HG02884 (cell line): ENCODE measurements around the gene SYNGR2.

Source experiments
- ATAC-seq: cut with Tn5 transposase; IDR thresholded peaks from one replicate; pipeline ENCODE4 v1.9.1; 2021; ENCODE audit warnings: mild to moderate bottlenecking, moderate library complexity; ENCODE audit not compliant: unreplicated experiment

Gene SYNGR2

DNA sequence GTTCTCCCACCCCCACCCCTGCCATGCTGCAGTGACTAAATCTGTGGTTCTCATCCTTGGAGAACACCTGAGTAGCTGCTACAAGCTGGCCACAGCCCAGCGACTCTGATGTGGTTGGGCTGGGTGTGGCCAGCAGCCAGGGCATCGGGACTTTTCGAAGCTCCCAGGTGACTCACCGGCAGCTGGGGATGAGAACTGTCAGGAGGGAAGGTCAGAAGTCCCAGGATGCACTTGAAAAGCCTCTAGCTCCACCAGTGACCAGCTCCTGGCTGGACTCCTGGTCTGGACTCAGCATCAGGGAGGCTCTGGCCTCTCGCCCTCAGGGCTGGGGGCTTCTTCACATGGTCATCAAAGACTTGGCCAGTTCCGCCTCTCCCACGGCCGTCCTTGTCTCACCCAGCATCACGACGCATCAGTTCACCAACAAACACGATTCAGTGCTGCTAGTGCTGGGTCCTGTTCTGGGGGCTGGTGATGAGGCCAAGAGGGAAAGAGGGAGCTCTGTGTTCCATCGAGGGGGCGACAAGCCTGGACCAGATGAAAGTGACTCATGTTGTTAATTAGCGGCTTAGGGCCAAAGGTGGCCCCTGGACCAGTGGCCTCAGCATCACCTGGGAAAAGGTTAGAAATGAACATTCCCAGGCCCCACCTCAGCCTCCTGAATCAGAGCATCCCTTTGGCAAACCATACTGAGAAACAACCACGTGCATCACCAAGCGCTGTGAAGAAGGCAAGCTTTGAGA lies 26.1 kb upstream of the SYNGR2 start:
- ATAC-seq: no peak

DNA sequence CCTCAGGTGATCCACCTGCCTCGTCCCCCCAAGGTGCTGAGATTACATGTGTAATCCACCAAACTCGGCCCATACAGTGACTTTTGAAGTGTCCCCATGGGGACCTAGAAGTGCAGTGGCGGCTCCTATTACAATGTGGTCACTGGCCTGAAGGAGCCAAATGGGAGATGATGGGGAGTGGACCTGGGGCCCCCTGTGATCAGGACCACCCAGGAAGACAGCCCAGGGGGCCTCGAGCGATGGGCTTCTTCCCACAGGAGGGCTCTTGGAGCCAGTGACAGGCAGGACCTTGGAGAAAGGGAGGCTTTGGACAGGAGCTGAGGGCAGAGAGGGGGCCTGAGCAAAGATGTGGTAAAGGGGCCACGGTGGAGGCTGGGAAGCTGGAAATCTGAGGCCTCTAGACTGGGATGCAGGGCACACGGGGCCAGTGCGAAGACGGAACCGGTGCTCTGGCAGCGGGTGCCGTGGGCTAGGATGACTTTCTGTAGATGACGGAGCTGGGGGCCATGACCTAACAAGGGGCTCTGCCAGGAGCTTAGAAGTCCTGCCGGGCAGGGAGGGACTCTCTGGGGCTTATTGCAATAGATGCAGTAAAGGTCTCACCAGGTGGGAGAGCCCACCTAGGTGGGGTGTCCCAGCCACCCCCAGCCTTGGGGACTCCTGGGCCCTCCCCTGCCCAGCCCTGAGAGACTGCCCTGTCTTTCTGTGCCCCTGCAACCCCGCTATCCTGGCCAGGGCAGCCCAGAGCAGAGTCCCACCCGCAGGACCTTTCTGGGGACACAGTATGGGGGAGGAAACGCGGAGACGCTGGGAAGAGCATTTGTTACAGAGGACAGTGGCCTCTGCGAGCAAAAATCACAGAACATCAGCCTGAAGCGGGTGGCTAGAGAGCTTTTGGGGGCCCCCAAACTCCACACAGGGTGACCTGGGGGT lies 24.9 kb upstream of the SYNGR2 start:
- ATAC-seq: no peak

DNA sequence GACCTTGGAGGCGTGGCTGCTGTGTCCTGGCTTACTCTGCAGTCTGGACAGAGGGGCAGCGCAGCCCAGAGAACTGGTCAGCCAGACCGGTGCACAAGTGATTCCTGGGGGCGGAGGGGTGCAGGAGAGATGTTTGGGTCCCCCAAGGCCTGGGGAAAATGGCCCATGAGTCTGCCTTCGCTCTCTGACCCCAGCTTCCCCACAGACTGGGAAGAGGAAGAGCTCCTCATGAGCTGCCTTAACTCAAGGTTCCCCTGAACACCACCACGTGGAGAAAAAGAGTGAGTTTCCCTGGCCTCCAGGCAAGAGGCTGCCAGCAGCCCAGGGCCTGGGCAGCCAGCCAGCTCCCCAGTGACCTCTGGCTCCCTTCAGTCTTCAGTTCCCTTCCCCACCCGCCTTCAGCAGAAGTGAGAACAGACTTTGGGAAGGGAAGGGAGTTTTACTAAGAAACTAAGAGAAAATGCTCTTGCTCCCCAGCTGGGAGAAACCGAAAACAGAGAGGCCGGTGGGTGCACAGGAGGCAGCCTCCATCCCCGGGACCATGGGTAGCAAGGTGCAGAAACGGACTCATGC lies 24.1 kb upstream of the SYNGR2 start:
- ATAC-seq: no peak

DNA sequence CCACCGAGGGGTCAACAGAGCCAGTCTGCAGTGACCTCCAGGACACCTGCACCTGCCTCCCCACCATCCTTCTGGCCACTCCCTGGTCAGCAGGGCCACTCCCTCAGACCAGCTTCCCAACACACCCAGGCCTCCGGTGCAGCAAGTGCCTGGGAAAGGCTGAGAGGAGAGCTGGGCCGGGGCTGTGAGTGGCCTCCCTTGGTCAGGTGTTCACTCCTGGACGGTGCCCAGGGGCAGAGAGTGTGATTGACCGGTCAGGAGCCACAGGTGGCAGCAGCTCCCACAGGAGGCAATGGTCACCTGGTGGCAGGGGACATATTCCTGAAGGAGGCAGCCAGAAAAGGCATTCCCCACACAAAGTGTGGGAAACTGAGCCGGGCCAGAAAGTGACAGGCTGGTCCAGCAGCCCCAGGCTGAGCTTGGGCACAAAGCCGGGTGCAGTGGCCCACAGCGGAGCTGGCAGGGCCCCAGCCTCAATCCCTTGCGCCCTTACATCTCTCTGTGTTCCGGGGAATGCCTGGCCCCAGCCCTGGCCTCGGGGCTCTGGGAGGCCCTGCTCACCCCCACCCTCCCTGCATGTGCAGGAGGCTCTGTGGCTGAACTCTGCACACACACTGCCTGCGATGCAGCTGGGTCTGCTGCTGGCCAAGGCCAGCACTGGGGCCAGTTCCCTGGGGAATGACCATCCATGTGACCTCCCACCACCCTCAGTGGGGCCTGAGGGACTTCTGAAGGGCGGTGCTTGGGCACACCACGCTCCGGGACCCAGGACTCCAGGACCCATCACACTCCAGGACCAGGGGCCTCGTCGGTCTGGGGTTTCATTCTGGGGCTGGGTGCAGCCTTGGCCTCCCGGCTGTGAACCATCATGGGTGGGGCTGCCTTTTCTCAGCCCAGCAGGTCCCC lies 23.4 kb upstream of the SYNGR2 start:
- no peak for ATAC-seq

DNA sequence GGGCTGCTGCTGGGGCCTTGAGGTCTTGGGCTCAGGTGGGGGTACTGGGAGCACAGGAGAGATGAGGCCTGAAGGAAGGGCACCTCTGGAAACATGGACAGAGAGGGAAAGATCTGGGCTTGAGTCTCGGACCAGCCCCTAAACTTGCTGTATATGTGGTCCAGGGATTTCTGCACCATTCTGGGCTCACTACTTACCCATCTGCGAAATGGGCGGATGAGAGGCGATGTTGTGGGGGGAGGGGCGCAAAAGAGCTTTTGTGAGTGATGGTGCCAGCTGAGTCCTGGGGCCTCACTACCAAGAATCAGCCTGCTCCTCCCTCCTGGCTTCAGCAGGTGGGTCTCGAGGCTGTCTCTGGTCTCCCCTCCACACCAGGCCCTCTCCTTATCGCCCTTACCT lies 21.9 kb upstream of the SYNGR2 start:
- no peak for ATAC-seq

DNA sequence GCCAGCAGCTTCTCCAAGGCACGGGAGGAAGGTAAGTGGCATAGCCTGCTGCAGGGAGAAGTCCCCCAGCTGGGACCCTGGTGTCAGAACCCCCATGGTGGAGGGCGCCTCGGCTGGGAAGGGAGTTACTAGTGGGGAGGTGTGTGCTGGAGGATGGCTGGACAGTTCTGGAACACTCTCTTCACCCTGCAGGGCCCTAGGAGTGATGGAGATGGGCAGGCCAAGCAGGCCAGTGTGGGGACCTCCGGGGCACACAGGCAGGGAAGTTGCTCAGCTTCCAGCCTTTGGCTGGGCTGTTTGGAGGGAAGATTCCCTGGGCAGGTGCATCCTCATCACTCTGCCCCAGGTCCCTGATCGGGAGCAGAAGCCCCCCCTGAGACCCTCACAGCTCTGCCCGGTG lies 21.5 kb upstream of the SYNGR2 start:
- no peak for ATAC-seq

DNA sequence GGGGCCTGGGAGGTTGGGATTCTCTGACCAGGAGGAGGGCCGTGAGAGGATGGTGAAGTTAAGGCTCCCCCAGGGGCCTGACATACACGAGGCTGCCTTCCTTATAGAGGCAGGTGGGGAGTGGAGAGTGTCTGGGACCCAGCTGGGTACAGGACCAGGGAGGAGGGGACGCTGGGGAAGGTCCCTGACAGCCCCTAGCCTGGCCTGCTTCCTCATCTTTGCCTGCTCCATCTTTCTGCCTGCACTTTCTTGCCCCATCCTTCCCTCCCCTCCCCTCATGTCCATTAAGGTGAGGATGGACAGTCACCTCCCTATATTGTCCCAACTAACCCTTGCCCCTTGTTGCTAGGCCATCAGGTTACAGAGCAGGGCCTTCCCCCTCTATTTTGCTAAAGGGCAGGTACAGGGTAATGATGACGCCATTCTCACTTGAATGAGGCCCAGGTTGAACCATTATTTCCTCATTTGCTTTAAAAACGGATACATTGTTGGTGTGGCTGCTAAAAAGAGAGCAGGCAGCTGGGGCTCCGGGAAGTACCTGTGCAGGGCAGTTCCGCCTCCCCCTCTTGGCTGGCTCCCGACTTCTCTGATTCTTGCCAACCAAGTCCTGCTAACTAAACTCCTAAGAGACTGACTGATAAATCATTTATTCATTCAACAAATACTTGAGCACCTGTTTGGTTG lies 20.9 kb upstream of the SYNGR2 start:
- ATAC-seq: no peak

DNA sequence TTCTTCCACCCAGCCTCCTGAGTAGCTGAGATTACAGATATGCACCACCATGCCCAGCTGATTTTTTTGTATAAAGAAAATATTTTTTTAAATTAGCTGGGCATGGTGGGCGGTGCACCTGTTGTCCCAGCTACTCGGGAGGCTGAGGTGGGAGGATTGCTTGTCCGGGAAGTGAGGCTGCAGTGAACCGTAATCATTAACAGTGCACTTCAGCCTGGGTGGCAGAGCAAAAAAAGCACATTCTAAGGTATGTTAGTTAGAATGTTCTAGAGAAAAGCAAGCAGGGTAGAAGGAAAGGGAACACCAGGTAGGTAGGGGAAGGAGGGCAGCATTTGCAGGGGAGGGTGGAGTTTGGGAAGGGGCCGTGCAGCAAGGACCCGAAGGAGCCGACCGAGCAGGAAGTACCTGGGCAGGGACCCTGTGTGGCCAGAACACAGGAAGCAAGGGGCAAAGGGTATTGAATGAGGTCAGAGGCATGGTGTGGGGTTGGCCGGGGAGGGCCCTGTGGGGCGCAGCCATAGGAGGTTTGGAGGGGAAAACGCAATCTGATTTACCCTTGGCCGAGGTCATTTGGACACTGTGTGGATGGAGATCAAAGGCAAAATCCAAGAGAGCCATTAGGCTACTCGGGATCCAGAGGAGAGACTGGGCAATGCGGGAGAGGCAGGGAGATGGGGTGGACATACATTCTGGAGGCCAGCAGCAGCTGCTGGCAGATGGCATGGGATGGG lies 19.9 kb upstream of the SYNGR2 start:
- ATAC-seq: no peak

DNA sequence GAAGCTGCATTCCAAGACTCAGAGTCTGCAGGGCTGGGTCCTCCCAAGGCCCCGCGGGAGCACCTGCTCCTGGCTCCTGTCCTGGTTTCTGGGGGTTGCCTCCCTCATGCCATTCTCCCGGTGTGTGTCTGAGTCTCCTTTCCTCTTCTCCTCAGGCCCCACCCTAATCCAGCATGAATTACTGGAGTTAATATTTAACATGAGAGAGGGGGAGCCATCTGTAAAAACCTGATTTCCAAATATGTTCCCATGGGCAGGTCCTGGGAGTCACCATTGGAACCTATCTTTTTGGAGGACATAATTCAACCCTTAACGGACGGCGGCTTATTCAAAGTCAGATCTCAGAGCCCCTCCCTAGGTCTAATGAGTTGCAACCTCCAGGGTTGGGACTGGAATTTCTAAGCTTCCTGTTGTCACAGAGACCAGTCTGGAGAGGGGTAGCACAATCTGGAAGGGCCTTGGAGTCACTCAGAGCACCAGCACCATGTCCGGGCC lies 16.8 kb upstream of the SYNGR2 start:
- no peak for ATAC-seq

DNA sequence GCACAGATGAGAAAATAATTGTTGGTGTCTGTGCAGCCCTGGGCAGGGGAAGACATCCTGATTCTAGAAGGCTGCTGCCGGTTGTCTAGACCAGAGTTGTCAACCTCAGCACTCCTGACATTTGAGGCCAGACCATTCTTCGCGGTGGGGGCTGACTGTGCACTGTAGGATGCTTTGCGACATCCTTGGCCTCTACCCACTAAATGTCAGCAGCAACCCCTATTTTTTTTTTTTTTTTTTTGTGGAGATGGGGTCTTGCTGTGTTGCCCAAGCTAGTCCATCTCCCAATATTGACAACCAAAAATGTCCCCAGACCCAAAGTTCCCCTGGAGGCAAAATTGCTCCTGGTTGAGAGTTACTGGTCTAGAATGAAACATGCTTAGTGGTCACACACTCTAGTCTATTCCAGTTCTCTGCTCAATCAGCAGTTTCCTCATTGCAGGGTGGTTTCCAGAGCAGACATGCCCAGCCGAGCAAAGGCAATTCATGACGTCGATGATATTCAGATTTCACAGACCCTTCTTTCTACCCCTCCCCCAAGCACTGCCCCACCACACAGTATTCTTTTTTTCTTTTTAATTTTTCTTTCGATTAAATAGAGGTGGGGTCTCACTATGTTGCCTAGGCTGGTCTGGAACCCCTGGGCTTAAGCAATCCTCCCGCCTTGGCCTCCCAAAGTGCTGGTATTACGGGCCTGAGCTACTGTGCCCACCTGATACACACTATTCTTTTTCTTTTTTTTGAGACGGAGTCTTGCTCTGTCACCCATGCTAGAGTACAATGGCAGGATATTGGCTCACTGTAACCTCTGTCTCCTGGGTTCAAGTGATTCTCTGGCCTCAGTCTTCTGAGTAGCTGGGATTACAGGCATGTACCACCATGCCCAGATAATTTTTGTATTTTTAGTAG lies 13.2 kb upstream of the SYNGR2 start:
- ATAC-seq: peak; percentile 40

DNA sequence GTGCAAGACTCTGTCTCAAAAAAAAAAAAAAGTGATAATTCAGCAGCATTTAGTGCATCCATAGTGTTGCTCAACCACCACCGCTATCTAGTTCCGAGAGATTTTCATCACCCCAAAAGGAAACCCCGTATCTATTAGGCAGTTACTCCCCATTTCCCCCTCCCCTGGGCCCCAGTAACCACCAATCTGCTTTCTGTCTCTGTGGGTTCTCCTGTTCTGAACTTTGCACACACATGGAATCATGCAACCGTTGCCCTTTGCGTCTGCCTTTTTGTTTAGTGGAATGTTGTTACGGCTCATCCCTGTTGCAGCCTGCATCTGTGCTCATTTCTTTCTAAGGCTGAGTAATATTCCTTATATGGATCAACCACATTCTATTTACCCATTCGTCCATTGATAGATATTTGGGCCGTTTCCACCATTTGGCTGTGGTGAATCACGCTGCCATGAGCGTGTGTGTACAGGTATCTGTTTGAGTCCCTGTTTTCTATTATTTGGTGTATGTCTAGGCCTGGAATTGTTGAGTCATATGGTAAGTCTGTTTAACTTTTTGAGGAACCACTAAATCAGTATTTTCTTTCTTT lies 8.7 kb upstream of the SYNGR2 start:
- peak; percentile 49 for ATAC-seq

DNA sequence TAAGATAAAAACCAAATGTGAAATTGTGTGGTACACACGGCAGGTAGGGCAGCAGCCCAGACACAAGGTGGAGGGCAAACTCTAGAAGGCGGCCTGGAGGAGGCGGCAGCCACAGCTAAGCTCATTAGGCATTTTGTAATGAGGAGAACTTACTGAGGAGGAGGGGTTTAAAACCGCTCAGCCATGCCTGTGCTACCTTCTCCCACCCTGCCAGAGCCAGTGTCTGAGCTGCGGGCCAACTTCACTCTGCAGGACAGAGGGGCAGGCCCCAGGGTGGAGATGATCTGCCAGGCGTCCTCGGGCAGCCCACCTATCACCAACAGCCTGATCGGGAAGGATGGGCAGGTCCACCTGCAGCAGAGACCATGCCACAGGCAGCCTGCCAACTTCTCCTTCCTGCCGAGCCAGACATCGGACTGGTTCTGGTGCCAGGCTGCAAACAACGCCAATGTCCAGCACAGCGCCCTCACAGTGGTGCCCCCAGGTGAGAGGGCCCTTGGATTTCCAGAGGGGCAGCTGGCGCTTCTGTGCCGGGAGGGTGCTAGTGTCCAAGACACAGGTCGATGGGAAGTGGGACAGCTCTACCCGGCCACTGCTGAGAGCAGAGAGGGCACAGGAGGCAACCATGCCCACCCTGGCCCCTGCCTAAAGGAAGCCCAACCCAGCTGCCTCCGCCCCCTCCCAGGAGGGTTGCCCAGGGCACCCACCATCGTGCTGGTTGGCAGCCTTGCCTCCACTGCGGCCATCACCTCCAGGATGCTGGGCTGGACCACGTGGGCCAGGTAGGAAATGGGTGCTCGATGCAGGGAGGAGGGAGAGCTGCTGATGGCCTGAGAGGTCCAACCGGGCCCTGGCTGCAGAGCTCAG lies 4.3 kb upstream of the SYNGR2 start:
- no peak for ATAC-seq

DNA sequence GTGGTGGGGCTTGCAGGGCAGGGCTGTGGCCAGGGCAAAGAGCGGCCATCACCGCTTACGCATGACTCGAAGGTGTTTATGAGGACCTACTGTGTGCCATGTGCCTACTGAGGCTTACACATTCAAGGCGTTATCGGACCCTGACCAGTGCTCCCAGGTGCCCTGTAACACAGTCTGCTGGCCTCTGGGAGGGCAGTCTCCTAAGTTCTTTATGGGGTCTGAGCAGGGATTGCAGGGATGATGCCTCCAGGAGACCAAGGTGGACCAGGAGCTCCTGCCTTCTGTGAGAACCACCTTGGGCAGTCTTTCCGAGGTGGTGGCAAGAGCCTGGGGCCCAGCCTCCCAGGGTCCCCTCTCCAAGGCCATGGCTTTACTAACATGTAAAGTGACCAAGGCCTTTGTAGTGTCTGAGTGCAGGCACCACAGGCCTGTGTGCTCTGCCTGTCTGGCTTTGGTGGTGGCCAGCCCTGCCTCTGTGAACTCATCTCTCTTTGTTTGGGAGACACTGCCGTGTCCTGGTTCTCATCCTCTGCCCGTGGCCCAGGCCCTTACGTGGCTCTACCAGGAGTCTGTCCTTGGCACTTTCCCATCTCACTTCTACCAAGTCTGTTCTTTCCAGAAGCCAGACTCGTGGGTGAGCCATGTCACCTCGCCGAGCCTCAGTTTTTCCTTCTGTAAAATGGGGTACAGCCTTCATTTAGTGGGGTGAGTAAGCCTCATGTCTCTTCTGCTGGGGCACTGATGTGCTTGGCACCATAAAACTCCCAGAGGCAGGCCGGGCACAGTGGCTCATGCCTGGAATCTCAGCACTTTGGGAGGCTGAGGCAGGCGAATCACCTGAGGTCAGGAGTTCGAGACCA lies 3.4 kb upstream of the SYNGR2 start:
- ATAC-seq: no peak

DNA sequence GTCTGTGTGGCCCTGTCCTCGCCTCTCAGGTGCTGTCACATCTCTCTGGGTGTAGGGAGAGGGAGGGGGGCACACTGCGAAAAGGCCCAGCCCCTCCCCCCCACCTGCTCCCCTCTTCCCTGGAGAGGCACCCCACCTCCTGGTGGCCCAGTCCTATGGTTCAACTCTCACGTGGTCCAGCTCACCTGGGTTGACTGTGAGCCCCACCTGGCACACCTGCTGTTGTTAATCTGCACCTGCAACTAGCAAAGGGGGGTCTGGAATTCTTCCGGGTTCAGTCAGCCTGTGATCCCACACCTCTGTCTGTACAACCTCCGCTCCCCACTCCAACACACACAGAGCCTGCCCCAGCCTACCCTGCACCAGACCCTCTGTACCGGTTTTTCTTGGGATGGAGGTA lies 2.0 kb upstream of the SYNGR2 start:
- no peak for ATAC-seq

DNA sequence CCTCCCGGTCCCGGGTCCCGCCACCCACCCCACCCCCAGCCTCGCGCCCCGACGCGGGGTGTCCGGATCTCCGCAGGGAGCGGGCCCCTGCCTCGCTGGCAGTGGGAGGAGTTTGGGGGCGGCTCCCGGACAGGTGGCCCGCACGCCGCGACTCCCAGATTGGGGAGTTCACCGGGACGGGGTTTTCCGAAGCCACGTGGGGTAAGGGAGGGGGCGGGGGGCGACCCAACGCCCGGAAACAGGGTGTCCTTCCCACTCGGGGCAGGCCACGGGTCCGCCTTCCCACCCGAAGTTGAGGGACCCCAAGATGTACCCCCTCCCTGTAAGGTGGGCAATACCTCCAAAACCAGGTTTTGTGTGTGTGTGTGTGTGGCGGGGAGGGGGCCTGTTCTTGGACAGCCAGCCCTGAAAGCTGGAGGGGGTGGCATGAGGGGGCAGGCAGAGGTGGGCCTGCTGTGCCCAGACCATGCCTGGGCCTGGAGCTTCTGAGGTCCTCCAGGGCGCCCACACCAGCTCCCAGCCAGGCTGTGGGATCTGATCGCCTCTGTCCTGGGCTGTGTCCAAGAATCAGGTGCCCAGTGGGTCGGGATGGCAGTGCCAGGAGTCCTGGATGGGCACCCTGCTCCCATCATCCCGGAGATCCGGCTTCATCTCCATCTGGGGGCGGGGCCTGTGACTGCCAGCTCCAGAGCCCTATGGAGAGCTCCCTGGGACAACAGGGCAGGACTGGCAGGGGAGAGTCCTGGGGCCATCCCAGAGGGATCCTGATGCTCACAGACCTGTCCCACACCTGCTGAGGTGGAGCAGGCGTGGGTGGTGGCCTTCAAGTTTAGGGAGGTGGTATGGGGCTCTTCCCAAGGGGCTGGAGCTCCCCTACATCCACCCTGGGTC lies 767 bp downstream of the SYNGR2 start:
- no peak for ATAC-seq
